Activated T-helper 1 cell treated with Interleukin-2 at 50 U/mL for 16 hours (primary cell): ENCODE results near the gene SLC12A9.
"Not testable (repeated sequence)": the region's sequence is repeated elsewhere in the genome, so short reads cannot be mapped to it uniquely, and the experiment has no call there.

Experiments used
- DNase-seq: peaks from one replicate; pipeline ENCODE4 v3.0.0-alpha.2; 2020; ENCODE audit warnings: low read depth

Gene SLC12A9, protein sequence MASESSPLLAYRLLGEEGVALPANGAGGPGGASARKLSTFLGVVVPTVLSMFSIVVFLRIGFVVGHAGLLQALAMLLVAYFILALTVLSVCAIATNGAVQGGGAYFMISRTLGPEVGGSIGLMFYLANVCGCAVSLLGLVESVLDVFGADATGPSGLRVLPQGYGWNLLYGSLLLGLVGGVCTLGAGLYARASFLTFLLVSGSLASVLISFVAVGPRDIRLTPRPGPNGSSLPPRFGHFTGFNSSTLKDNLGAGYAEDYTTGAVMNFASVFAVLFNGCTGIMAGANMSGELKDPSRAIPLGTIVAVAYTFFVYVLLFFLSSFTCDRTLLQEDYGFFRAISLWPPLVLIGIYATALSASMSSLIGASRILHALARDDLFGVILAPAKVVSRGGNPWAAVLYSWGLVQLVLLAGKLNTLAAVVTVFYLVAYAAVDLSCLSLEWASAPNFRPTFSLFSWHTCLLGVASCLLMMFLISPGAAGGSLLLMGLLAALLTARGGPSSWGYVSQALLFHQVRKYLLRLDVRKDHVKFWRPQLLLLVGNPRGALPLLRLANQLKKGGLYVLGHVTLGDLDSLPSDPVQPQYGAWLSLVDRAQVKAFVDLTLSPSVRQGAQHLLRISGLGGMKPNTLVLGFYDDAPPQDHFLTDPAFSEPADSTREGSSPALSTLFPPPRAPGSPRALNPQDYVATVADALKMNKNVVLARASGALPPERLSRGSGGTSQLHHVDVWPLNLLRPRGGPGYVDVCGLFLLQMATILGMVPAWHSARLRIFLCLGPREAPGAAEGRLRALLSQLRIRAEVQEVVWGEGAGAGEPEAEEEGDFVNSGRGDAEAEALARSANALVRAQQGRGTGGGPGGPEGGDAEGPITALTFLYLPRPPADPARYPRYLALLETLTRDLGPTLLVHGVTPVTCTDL

DNA sequence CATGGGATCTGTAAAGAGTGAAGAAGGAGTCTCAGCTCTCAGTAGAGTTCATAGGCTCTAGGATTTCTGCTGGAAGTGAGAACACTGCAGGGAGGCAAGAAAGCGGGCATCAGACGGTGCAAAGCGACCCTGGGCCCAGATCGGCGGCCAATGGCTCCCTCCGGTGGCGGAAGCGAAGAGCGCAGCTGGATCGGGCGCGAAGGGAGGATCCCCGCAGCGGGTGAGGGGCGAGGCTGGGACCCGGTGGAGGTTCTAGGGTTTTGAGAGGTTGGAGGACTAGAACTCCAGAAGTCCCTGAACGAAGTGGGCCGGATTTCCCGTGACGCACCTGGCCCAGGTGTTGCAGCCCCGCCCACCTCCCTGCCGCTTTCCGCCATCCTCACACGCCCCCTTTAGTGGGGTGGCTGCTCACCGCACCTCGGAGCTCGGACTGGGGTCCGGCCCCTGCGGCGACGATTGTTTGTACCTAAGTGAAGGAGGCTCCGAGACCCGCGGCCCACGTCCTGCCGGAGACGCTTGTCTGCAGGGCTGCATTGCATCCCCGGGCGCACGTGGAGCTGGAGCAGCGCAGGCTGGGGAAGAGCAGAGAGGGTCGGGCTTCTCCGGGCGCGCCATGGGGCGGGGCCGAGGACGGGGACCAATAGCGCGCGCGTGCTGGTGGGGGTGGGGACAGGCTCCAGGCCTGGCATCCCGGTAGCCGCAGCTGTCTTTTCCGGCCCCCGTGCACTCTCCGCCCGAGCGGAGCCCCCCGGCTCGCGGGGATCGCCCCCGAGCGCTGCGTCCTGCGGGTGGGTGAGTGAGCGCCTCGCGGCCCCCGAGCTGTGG is at the start of gene SLC12A9:
Gene SLC12A9 (plus strand): TSS at position 666 of the 825 bp plus-strand sequence. CDS start 1,485 bp downstream, outside the sequence.
- peak; percentile 74 for DNase-seq

DNA sequence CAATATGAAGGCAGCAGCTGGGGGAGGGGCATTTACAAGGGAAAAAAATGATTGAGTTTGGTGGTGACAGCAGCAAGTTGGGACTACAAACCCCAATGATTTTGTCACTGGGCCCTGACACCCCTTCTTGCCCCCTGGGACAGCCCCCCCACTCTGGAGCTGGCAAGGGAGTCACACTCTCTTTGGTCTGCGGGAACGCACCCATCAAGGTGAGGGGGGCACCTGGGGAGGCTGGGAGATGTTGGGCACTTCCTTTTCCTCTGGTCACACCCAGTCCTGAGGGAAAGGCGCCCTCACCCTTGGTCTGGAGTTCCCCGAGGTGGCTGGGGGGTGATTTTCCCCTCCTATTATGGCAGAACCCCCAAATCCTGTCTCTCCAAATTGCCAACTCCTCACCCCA is 49.6 kb upstream of the SLC12A9 start:
- DNase-seq: no peak

DNA sequence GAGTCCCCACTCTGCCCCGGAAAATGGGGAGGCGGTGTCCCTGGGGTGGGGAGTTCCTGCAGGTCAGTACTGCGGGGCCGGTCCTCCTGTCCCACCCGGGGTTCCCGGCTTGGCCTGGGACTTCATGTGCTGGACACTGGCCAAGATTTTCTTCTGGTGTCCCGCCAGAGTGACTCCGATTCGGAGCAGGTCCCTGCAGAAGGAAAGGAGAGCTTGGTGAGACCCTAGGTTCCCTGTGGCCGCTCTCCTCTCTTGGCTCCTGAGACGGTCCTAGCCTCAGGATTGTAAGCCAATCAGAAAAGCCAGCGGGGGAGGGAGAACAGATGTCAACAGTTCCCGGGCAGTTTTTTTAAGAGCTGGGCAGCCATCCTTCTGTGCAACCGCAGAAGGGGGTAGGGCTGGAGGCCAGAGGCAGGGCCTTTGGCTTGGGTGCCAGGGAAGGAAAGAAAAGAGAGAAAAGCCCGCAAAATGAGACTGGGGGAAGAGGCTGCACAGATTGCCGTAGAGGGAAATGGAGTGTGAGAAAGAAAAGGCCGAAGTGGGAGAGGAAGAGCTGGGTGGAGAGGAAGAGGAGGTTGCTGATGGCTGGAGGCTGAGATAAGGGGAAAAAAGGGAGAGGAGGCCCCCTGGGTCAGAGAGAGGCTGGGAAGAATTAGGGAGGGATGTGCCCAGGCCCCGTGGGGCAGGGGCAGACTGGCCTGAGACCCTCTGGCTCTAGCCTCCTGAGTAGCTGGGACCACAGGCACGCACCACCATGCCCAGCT is 48.9 kb upstream of the SLC12A9 start:
- no peak for DNase-seq

DNA sequence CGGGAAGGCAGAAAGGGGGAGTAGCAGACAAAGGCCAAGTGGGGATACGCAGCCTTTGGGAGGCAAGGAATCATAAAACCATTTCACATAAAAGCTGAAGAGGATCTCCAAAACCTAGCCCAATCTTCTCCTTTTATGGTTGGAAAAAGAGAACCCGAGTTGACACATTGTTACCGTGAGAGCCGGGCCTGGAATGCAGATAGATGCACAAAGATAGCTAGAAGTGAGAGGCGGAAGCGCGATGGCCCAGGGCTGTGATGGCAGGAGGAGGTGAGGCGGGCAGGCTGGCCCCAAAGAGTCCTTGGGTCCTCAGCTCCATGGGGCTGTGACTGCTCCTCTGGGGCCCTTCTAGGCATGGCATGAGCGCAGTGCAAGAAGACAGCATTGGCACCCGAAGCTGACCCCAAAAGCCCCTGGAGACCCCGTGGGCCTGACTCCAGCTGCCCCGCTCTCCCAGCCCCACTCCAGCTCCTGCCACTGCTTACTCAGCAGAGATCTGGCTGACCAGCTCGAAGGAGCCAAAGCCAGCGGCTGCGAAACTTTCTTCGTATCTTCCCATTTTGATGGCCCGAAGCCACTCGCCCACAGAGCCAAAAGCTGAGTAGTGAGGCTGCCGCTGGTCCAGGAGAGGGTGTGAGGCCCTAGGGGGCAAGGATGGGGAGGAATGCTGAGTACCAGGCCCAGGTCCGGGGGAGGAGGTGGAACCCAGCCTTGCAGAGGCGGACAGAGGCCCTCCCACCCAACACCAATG is 47.7 kb upstream of the SLC12A9 start:
- DNase-seq: no peak

DNA sequence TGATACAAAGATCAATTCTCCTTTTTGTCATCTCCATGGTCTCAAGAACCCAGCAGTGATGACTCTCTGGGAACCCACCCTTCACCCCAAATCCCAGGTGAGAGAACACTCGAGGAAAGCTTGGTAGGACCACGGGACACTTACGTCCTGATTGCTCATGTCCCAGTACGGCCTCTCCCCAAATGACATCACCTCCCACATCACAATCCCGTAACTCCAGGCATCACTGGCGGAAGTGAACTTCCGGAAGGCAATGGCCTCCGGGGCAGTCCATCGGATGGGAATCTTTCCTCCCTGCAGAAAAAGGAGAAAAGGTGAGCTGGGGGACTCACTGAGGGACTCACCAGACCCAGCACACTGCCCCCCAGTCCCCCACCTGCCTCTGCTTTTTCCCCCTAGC is 46.2 kb upstream of the SLC12A9 start:
- no peak for DNase-seq

DNA sequence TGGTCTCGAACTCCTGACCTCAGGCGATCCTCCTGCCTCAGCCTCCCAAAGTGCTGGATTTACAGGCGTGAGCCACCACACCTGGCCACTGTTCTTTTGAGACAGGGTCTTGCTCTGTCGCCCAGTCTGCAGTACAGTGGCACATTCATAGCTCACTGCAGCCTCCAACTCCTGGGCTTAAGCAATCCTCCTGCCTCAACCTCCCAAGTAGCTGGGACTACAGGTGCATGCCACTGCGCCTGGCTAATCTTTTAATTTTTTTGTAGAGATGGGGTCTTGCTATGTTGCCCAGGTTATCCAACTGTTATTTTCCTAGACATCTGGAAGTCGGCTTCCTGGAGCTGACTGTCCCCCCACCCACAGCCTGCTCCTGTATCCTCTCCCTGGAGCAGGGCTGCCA is 45.6 kb upstream of the SLC12A9 start:
- not testable (repeated sequence) for DNase-seq

DNA sequence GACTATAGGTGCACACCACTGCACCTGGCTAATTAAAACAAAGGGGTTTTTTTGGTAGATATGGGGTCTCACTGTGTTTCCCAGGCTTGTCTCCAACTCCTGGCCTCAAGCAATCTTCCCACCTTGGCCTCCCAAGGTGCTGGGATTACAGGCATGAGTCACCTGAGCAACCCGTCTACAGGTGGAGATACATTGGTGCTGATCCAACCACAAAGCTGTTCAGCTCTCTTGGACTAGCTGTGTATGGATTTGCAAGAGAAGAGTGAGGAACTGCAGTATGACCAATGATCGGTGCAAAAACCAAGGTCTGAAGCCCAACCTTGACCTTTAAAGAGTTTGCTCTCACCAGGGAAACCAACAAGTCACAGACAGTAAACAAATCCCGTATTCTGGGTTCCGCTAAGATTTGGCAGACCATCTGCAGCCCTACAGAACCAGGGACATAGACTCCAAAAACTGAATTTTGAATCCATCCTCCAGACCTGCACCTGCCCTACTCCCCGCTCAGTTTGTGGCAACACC is 44.1 kb upstream of the SLC12A9 start:
- no peak for DNase-seq

DNA sequence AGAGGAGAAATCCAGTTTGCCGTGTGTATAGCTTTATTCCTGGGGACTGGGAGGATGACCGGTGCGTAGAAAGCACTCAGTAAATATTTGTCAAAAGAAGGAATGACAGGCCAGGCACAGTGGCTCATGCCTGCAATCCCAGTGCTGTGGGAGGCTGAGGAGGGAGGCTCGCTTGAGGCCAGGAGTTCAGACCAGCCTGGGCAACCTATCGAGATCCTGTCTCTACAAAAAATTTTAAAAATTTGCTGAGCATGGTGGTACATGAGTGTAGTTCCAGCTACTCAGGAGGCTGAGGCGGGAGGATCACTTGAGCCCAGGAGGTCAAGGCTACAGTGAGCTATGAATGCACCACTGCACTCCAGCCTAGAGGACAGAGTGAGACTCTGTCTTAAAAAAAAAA is 41.0 kb upstream of the SLC12A9 start:
- DNase-seq: no peak

DNA sequence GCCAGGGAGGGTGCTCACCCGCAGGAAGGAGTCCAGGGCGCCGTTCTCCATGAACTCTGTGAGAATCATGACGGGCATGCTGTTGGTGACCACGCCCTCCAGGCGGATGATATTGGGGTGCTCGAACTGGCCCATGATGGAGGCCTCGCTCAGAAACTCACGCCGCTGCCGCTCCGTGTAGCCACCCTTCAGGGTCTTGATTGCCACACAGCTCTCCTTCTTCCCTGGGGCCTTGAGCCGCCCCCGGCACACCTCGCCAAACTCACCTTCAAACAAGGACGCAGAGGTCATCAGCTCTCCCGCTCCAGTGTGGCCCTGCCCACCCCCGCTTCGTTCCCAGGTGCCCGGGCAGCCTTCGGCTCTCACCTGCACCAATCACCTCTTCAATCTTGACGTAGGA is 39.8 kb upstream of the SLC12A9 start:
- DNase-seq: no peak

DNA sequence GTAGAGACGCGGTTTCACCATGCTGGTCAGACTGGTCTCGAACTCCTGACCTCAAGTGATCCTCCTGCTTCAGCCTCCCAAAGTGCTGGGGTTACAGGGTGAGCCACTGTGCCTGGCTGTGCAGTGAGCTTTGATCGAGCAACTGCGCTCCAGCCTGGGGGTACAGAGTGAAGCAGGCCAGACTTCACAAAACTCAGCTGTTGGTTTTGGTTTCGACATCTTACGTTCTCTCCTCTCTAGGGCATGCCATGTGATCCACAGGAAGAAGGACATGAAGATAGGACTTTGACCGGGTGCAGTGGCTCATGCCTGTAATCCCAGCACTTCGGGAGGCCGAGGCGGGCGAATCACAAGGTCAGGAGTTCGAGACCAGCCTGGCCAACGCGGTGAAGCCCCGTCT is 36.0 kb upstream of the SLC12A9 start:
- DNase-seq: not testable (repeated sequence)

DNA sequence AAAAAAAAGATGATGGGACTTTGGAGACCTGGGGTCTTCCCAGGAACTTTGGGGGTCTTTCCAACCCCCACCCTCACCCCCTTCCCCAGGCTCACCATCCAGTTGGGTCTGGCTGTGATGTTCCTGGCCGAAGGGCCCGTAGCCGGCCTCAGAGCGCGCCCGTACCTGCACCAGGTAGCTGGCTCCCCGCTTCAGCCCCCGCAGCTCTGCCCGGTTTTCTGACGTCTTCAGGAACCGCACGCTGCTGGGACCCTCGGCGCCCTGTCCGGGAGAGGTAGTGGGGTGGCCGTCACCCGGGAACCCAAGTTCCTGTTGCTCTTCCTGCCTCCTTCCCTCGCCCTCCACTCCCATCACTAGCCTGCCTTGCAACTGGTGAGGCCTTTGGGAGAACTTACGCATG is 35.4 kb upstream of the SLC12A9 start:
- no peak for DNase-seq

DNA sequence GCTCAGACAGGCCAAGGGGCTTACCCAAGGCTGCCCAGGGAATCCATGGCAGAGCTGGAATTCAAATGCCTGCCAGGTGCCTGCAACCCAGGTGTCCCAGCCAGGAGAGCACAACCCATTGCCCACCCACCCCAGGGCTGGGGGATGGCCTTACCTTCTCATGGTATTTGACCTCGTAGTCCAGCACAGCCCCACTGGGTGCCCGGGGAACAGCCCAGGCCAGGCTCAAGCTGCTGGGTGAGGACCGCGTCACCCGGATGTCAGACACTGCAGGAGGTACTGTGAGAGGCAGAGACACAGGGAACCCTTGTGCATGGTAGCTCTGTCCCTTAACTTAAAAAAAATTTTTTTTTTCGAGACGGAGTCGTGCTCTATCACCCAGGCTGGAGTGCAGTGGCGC is 34.1 kb upstream of the SLC12A9 start:
- no peak for DNase-seq

DNA sequence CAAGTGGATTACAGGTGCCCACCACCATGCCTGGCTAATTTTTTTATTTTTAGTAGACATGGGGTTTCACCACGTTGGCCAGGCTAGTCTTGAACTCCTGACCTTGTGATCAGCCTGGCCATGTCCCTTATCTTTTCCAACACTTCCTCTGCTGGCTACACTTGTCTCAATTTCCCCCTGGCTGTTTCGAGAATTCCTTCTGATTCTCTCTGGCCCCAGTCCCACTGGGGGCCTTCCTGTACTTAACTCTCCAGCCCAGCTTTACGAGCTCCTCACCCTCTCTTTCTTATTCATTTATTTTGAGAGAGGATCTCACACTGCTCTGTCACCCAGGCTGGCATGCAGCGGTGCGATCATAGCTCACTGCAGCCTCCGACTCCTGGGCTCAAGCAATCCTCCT is 33.7 kb upstream of the SLC12A9 start:
- DNase-seq: no peak

DNA sequence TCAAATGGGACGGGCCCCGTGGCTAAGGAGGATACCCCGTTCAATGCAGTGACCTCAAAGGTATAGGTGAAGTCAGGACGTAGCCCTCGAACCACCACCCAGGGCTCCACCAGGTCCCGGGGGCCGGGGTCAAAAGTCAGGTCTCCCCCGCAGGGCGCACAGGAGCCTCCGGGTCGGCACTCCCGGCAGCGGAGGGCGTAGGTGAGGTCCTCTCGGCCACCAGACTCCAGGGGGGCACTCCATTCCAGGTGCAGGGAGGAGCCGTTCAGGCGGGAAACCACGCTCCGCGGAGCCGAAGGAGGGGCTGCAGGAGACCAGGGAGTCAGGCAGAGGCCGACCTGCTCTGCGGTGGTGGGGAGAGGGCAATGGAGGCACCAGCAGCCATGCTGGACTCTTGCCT is 32.9 kb upstream of the SLC12A9 start:
- DNase-seq: no peak

DNA sequence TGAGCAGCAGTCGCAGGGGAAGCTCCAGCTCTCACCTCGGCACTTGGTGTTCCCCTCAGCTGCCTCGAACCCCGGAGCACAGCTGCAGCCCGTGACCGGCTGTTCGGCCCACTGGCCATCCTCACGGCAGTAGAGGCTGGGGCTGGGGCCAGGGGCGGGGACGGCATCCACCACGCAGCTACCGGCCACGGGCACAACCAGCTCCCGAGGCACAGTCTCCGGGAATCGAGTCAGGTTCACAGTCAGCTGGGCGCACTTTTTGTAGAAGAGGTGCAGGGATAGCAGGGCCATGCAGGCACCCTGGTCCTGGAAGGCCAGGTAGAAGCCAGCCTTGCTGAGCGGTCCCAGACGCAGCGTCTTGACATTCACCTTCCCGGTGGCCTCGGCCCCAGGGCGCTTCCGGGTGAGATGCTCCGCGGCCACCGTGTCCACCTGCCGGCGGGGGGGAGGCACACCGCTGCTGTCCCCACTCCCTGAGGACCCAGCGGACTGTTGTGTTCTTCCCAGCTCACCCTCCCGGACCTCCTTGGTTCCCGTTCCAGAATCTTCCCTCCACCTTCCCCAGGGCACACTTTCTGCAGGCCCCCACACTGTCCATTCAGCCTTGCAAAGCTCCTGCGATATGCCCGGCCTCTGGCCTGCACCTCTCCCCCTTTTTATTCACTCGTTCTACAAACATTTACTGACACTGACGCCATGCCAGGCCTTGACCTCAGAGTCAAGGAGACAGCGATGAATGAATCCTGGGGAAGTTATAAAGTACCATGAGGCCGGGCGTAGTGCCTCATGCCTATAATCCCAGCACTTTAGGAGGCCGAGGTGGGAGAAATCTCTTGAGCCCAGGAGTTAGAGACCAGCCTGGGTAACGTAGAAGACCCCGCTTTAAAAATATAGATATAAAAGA is 30.0 kb upstream of the SLC12A9 start:
- no peak for DNase-seq

DNA sequence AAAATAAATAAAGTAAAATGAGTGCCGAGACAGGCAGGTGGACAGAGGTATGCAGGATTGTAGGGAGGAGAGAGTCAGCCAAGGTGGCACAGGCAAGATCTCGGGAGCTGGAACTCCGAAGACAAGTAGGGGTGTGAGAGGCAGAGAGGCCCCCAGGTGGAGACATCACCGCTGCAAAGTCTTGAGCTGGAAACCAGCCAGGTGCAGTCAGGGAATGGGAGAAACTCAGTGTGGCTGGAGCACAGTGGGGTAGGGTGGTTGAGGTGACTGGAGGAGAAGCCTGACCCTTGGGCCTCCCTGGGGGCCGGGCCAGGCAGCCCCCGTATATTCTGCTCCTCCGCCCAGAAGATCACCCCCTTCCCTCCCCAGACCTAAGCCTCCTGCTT is 29.4 kb upstream of the SLC12A9 start:
- no peak for DNase-seq

DNA sequence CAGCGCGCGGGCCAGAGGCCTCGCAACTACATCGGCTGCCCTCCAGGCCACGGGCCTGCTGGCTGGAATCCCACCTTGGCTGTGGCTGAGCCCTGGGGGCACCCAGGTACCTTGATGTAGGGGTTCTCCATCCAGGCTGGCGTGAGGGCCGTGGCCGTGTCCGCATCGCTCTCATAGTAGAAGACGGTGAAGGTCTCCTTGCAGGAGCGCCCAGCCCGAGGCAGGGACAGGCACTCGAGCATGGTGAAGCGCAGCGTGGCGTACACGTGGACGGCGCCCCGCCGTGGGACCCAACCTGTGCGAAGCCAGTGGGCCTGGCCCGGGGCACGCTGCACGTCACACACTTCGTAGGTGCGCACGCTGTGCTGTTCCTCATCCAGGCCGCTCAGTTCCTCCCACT is 29.0 kb upstream of the SLC12A9 start:
- no peak for DNase-seq

DNA sequence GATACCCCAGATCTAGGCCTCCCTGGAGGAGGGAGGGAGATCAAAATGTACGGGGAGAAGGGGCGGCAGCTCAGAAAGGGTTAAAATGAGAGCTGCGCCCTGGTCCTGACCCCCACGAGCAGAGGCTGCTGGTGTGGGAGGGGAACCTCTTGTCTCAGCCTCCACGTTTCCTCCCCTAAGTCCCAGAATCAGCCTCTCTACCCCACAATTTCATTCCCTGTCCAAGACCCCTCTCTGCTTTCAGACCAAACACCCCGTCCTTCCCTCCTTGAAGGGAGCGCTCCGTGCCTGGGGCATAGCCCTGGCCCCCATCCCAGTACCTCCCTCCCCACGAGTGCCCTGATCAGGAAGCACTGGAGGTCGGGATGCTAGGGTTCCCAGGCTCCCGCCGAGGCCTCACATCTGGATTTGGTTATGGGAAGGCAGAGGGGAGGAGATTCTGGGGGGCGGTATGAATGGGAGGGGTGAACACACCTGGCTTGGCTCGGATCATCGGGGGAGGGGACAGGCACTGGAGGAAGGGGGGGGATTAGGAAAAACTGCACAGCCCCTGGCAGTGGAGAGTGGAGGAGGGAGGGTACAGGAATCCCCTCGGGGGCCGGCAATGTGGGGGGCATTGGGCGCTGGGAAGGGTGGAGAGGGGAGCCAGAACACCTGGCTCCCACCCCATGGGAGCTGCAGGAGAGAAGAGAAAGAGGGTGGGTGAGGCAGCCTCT is 27.9 kb upstream of the SLC12A9 start:
- no peak for DNase-seq

DNA sequence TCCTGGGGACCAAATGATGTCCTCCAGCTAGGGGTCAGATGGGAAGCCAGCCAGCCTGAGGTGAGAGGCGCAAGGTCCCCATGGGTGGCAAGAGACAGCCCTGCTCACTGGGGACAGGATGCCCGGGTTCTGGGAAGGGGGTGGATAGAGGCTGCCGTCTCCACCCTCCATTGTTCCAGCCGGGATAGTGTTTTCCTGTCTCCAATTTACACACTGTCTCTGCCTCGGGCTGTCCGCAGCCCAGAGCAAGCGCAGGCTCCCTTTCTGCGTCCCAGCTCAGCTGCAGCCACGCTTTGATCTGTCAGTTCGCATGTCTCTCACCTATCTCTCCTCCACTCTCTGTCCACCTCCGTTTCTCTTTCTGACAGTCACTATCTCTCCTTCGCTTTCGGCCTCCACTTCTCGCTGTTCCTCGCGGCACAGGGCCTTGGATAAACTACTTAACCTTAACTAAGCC is 27.3 kb upstream of the SLC12A9 start:
- no peak for DNase-seq
